Esophagus squamous epithelium (tissue), 4 donors: Measurements from ENCODE around the gene GFOD2.

Experiments
- CTCF ChIP-seq, 6 experiments: fragments of 450-650 bp in 4 of 6; fragments of 200-600 bp in 2 of 6; sonication (generic) in 2 of 6; IDR thresholded peaks; one replicate each; pipeline ENCODE4 v1.5.1; 2016 to 2019; ENCODE audit warnings: antibody characterized with exemption in 6 of 6, mild to moderate bottlenecking in 4 of 6, moderate library complexity in 4 of 6
- POLR2A ChIP-seq, 4 donors: fragments of 450-650 bp; IDR thresholded peaks; one replicate each; pipeline ENCODE4 v1.6.1; 2017; ENCODE audit warnings: antibody characterized with exemption in 4 of 4, mild to moderate bottlenecking in 4 of 4, moderate library complexity in 3 of 4

GRCh38 chr16:67676516-67676915 lies 42.6 kb downstream of the GFOD2 start:
- TF ChIP-seq CTCF (IDR thresholded peaks at IDR 0.05), result no peak
- TF ChIP-seq POLR2A (IDR thresholded peaks at IDR 0.05), result no peak
